Esophagus (tissue), 2 donors: ENCODE measurements around the gene VEZT. TPM values are rescaled to one million over a fixed set of nuclear protein-coding genes. Genes with fewer than 3 reads are reported as not detected.
"Not testable (repeated sequence)": the region's sequence is repeated elsewhere in the genome, so short reads cannot be mapped to it uniquely, and the experiment has no call there.

Experiments used
- H3K27ac ChIP-seq, 2 donors: one replicate each; pipeline ENCODE4 v1.5.1; 2013; ENCODE audit warnings: low read depth in 2 of 2, mild to moderate bottlenecking in 2 of 2, inconsistent platforms in 1 of 2, low read length in 1 of 2, moderate library complexity in 1 of 2
- H3K27me3 ChIP-seq, 2 donors: one replicate each; pipeline ENCODE4 v1.6.1; 2013; ENCODE audit warnings: low read length in 2 of 2, control low read depth in 1 of 2, mild to moderate bottlenecking in 1 of 2; ENCODE audit not compliant: insufficient read depth in 2 of 2, control insufficient read depth in 1 of 2
- H3K36me3 ChIP-seq, 2 donors: one replicate each; pipeline ENCODE4 v1.6.1; 2013; ENCODE audit warnings: low read length in 1 of 2; ENCODE audit not compliant: control insufficient read depth in 2 of 2, insufficient read depth in 2 of 2
- H3K4me1 ChIP-seq, 2 donors: one replicate each; pipeline ENCODE4 v1.6.1; 2013; ENCODE audit warnings: low read length in 1 of 2; ENCODE audit not compliant: control insufficient read depth in 2 of 2, insufficient read depth in 2 of 2
- H3K4me3 ChIP-seq, 2 donors: one replicate each; pipeline ENCODE4 v1.5.1; 2013; ENCODE audit warnings: low read length in 2 of 2, mild to moderate bottlenecking in 2 of 2, low read depth in 1 of 2, moderate library complexity in 1 of 2
- H3K9me3 ChIP-seq, 2 donors: one replicate each; pipeline ENCODE4 v1.6.1; 2013; ENCODE audit warnings: mild to moderate bottlenecking in 2 of 2, low read depth in 1 of 2, low read length in 1 of 2, moderate library complexity in 1 of 2; ENCODE audit not compliant: control insufficient read depth in 2 of 2, insufficient read depth in 1 of 2
- WGBS, 2 donors: extraction: QIAGEN DNeasy Blood & Tissue Kit; methylation state at CpG; one replicate each; pipeline ENCODE4 v1.1.7; 2013; 5-methylcytosine and 5-hydroxymethylcytosine counted together
- polyA plus RNA-seq, 2 donors: library from polyadenylated mRNA; stranded (reverse); fragments of 200-250 nt; gene quantifications; one replicate each; pipeline ENCODE4 v1.2.3, GENCODE V29; 2013
- donor health status: healthy with polysubstance abuse.
- donor health status: Bipolar disorder and iron deficiency.

The VEZT gene
- polyA plus RNA-seq, 2 donors = 22.7 to 23.9 TPM

DNA sequence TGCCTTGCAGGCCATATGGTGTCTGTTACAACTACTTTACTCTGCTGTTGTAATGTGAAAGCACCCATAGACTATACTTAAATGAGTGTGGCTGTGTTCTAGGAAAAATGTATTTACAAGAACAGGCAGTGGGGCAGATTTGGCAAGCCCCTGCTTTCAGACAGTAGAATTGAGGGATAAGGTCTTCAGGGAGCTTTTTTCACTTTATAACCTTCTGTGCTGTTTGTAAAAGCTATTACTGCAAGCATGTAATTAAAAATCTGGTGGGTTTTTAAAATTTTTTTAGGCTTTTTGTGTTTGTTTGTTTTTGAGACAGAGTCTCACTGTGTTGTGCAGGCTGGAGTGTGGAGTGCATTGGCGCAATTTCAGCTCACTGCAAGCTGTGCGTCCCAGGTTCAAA is 73.9 kb downstream of the VEZT start:
- Histone ChIP-seq H3K4me3 (no peak overlapping the region), H3K4me1 (peaks cover 0 to 2% of the 10 kb centered on the region in 2 donors), H3K27me3 (no peaks in the 10 kb centered on the region), H3K27ac (no peak overlapping the region), H3K9me3 (no peaks in the 10 kb centered on the region), H3K36me3 (peaks cover 0 to 4% of the 10 kb centered on the region in 2 donors)
- 99 to 100% methylated on average over 2 of the region's 2 CpGs for WGBS, 2 donors

DNA sequence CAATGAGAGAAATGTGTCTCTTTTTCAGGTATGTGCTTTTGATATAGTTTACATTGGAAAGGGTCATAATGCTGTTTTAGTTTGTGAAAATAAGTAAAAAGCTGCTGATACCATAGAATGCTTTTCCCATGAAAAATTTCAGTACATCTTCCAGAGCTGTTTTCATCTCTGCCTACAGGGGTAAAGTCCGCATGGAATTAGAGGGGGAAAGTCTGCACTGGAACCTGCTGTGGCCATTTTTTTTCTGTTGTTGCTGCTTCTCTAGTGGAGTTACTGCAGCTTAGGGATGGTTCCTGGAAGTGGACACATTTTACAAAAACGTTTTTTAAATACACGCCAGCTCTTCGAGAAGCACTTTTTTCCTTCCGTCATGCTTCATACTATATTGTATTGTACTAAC is 81.3 kb downstream of the VEZT start:
- peaks cover 3% of the 10 kb centered on the region in 2 donors for H3K36me3 ChIP-seq
- no peaks in the 10 kb centered on the region for H3K27me3 ChIP-seq
- WGBS, 2 donors = 84% methylated on average over 5 of the region's 5 CpGs
- H3K9me3 ChIP-seq = no peaks in the 10 kb centered on the region
- no peak overlapping the region for H3K27ac ChIP-seq
- no peak overlapping the region for H3K4me3 ChIP-seq
- H3K4me1 ChIP-seq = no peaks in the 10 kb centered on the region

DNA sequence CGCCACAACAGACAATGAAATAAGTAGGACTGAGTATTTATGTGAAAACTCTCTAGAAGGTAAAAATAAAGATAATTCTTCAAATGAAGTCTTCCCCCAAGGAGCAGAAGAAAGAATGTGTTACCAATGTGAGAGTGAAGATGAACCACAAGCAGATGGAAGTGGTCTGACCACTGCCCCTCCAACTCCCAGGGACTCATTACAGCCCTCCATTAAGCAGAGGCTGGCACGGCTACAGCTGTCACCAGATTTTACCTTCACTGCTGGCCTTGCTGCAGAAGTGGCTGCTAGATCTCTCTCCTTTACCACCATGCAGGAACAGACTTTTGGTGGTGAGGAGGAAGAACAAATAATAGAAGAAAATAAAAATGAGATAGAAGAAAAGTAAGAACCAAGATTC is 82.7 kb downstream of the VEZT start:
- H3K27ac ChIP-seq = no peak overlapping the region
- H3K27me3 ChIP-seq = no peaks in the 10 kb centered on the region
- no peak overlapping the region for H3K4me3 ChIP-seq
- peaks cover 3% of the 10 kb centered on the region in 2 donors for H3K36me3 ChIP-seq
- H3K9me3 ChIP-seq = no peaks in the 10 kb centered on the region
- WGBS, 2 donors = 91 to 93% methylated on average over 2 of the region's 2 CpGs
- H3K4me1 ChIP-seq = no peaks in the 10 kb centered on the region

DNA sequence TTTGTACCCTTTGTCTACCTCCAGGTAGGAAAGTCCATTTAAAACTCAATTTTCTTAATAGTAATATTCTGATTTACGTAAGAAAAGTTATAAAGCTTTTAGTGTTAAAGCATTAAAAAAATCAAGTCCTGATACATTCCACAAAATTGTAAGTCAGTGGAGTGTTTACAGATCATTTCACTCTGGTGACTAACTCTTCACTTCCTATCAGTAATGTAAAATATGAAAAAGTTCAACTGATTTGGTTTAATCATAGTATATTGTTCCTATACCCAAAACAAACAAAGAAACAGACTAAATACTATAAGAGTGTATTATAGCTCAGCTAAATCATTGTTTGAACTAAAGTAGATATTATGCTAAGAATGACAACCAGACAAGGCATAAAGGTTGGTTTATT is 85.9 kb downstream of the VEZT start:
- H3K4me1 ChIP-seq = no peaks in the 10 kb centered on the region
- no peak overlapping the region for H3K4me3 ChIP-seq
- no peaks in the 10 kb centered on the region for H3K9me3 ChIP-seq
- H3K27ac ChIP-seq = no peak overlapping the region
- peaks cover 0 to 5% of the 10 kb centered on the region in 2 donors for H3K36me3 ChIP-seq
- WGBS, 2 donors = 93 to 95% methylated on average over 1 of the region's 1 CpG
- H3K27me3 ChIP-seq = no peaks in the 10 kb centered on the region

DNA sequence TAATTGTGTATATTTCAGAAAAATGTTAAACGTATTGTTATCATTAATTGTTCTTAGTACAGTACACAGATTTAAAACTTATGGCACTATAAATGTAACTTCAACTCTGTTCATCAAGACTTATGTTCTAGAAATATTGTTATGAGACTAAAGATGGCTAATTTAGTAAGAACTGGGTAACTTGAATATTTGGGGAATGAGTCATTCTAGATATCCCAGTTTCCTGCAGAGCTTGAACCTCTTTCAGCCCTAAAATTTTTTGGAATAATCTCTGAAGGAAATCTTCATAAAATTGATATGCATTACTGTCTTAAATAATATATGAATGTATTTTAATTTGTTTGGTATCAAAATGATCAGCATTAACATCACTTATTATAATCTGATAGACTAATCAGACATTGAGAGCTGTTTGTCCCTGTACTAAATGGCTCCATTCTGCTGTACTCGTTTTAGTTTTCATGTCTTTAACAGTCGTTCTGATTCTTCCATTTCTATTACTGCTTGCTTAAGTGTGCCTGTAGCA is 87.1 kb downstream of the VEZT start:
- no peaks in the 10 kb centered on the region for H3K9me3 ChIP-seq
- no peak overlapping the region for H3K4me3 ChIP-seq
- H3K4me1 ChIP-seq = no peaks in the 10 kb centered on the region
- H3K27me3 ChIP-seq = no peaks in the 10 kb centered on the region
- peaks cover 0 to 5% of the 10 kb centered on the region in 2 donors for H3K36me3 ChIP-seq
- WGBS, 2 donors = 79 to 81% methylated on average over 3 of the region's 3 CpGs
- H3K27ac ChIP-seq = no peak overlapping the region

DNA sequence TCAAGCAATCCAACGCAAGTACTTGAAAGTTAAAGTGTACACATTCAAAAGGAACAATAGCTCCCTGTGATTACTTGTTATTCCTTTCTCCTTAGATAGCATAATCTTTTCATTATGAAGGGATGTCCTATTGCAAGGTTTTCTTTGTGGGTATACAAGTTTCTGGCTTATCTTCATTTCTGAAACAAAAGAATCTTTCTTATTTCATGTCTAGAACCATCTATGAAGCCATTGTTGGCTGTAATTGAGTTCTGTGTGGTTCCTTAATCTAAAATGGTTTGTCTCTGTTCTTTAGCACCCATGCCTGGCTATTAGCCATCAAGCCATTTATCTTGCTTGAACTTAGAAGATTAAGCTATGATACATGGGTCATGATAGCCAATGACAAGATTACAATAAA is 95.0 kb downstream of the VEZT start:
- 62 to 72% methylated on average over 1 of the region's 1 CpG for WGBS, 2 donors
- no peak overlapping the region for H3K4me3 ChIP-seq

DNA sequence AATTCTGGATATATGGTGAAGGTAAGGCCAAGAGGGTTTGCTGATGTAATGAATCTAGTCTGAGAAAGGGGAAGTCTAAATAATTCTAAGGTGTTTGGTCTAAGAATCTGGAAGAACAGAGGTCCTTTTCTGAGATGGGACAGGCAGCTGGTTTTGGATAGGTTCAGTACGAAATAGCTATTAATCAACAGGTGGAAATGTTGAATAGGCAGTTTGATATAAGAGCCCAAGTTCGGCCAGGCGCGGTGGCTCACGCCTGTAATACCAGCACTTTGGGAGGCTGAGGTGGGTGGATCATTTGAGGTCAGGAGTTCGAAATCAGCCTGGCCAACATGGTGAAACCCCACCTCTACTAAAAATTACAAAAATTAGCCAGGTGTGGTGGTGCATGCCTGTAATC is 97.1 kb downstream of the VEZT start:
- H3K9me3 ChIP-seq, H3K27me3 ChIP-seq, H3K4me3 ChIP-seq, H3K36me3 ChIP-seq, H3K27ac ChIP-seq, H3K4me1 ChIP-seq: not testable (repeated sequence)
- WGBS, 2 donors = 89 to 91% methylated on average over 6 of the region's 6 CpGs

More for the DNA sequence above, 95.0 kb downstream of the VEZT start:
- no peaks in the 10 kb centered on the region for H3K27me3 ChIP-seq
- no peaks in the 10 kb centered on the region for H3K9me3 ChIP-seq
- H3K4me1 ChIP-seq = no peaks in the 10 kb centered on the region
- no peak overlapping the region for H3K27ac ChIP-seq
- peaks cover 0 to 3% of the 10 kb centered on the region in 2 donors for H3K36me3 ChIP-seq

DNA sequence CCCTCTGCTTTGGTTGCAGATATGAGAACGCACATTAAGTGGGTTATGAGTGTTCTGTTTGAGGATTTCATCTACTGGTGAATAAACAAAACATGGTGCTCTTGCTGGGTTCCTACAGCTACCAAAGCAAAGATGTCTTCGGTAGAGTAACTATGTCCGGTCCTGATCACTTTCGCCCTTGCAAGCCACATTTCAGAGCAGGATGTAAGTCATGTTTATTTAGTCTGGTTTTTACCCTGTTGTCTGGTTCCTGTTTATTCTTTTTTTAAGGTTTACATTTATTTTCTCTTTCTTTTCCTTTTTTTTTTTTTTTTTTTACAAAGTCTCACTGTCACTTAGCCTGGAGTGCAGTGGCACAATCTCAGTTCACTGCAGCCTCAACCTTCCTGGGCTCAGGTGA is 99.2 kb downstream of the VEZT start:
- Histone ChIP-seq H3K4me3 (no peak overlapping the region), H3K4me1 (no peaks in the 10 kb centered on the region), H3K27me3 (no peaks in the 10 kb centered on the region), H3K9me3 (no peaks in the 10 kb centered on the region), H3K27ac (no peak overlapping the region), H3K36me3 (no peaks in the 10 kb centered on the region)
- WGBS, 2 donors = 88 to 89% methylated on average over 4 of the region's 4 CpGs

DNA sequence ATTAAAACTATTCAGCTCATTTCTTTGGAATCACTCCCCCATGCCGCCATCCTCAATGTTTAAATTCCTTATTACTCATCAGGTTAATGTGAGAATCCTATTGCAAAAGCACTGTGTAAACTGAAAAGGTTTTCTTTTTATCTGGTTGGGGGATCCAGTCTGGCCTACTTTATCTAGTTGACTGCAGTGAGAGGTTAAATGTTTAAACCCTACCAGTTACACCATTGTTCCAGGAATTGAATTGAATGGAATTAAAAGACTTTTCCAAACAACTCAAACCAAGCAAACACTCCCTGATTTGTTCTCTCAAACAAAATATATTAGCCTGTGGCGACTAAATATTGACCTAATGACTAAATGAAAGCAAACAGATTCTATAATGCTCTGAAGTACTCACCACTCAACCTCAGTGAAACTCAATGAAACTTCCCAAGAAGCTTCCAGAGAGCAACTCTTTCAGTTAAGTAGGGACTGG is 100.5 kb downstream of the VEZT start:
- H3K27ac ChIP-seq = no peak overlapping the region
- 52 to 55% methylated on average over 2 of the region's 2 CpGs for WGBS, 2 donors
- no peaks in the 10 kb centered on the region for H3K27me3 ChIP-seq
- H3K36me3 ChIP-seq = no peaks in the 10 kb centered on the region
- no peaks in the 10 kb centered on the region for H3K9me3 ChIP-seq
- H3K4me1 ChIP-seq = no peaks in the 10 kb centered on the region
- no peak overlapping the region for H3K4me3 ChIP-seq

DNA sequence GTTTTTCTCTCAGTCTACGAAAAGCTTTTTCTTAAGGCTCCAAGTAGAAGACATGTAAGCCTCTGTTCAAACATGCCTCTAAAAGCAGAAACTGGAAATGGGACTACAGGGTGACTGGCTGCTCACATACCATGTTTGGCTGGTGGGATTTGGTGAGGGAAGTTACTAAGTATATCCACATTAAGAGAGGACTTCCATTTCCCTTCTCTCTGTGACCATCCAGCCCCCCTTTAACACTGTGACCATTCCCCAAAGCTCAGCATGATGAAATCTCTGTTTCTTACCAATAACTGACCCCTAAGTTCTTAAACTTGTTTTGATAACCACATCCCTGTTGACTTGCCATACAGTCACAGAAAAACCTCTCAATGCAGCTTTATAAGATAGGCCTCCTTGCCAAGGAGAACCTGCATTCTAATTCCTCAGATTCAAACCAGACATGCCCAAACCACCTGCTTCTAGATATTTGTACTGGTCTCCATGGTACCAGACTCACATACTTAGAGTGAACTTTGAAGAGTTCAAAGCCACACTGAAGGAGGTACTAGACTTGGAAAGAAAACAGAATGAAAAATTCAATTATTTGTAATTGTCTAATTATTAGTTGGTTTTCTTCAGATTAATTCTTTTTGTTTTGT is 102.2 kb downstream of the VEZT start:
- Histone ChIP-seq H3K4me1 (no peaks in the 10 kb centered on the region), H3K36me3 (no peaks in the 10 kb centered on the region), H3K27me3 (no peaks in the 10 kb centered on the region), H3K4me3 (no peak overlapping the region), H3K27ac (no peak overlapping the region), H3K9me3 (no peaks in the 10 kb centered on the region)
- 73 to 79% methylated on average over 1 of the region's 1 CpG for WGBS, 2 donors
